HG03457 (cell line): Measurements from ENCODE around the gene UTY.

Source experiments
- ATAC-seq: cut with Tn5 transposase; IDR thresholded peaks from one replicate; pipeline ENCODE4 v1.9.1; 2021; ENCODE audit warnings: moderate number of reproducible peaks; ENCODE audit not compliant: unreplicated experiment

Gene UTY

GRCh38 chrY:13479828-13480227 lies at the start of gene UTY:
Gene UTY (minus strand): TSS chrY:13480033. CDS start chrY:13479665, 368 bp downstream.
- peak; percentile 94 for ATAC-seq

- ATAC-seq: no peak
These were observed 40.6 kb upstream of the UTY start for GRCh38 chrY:13520474-13520873.

- ATAC-seq: no peak
These were observed 21.4 kb upstream of the UTY start for GRCh38 chrY:13501215-13501614.

GRCh38 chrY:13493737-13494136 lies 13.9 kb upstream of the UTY start:
- no peak for ATAC-seq

GRCh38 chrY:13492408-13492807 lies 12.6 kb upstream of the UTY start:
- ATAC-seq: no peak

GRCh38 chrY:13488738-13489137 lies 8.9 kb upstream of the UTY start:
- no peak for ATAC-seq

- ATAC-seq: no peak
These were observed 617 bp downstream of the UTY start for GRCh38 chrY:13479121-13479711.

- ATAC-seq: no peak
These were observed 1.6 kb downstream of the UTY start for GRCh38 chrY:13478126-13478785.

- no peak for ATAC-seq
These were observed 4.8 kb downstream of the UTY start for GRCh38 chrY:13474997-13475396.

GRCh38 chrY:13451572-13451971 lies 28.3 kb downstream of the UTY start:
- ATAC-seq: no peak

GRCh38 chrY:13450596-13451130 lies 29.2 kb downstream of the UTY start:
- ATAC-seq: no peak

- ATAC-seq: no peak
These were observed 34.3 kb downstream of the UTY start for GRCh38 chrY:13445566-13445965.

- no peak for ATAC-seq
These were observed 36.7 kb downstream of the UTY start for GRCh38 chrY:13443146-13443545.

GRCh38 chrY:13440811-13441210 lies 39.0 kb downstream of the UTY start:
- ATAC-seq: no peak

GRCh38 chrY:13435968-13436937 lies 43.6 kb downstream of the UTY start:
- peak; percentile 89 for ATAC-seq

GRCh38 chrY:13435206-13435967 lies 44.4 kb downstream of the UTY start:
- ATAC-seq: no peak

- ATAC-seq: no peak
These were observed 47.4 kb downstream of the UTY start for GRCh38 chrY:13432293-13433025.

GRCh38 chrY:13429551-13429950 lies 50.3 kb downstream of the UTY start:
- ATAC-seq: no peak

- no peak for ATAC-seq
These were observed 56.5 kb downstream of the UTY start for GRCh38 chrY:13423281-13423732.
